Measurements from ENCODE around the gene RASSF3.
A peak's percentile ranks its signal among the peaks of the same experiment; 100 is the strongest.

Gene RASSF3

DNA sequence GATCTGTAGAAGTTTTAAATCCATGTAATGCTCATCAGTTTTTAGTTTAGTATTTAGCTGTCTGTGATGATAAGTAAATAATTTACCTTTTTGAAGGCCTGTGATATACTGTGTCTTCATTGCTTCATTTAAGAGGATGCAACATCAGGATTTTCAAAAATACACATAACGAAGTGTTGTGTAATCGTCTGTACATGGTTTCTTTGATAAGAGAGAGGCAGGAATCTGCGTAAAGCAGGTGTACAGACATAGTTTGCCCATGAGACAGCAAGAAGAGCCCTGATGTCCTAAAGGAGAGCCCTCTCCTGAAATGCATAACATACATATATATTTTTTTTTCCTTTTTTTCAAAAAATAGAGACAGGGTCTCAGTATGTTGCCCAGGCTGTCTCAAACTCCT lies 44.8 kb downstream of the RASSF3 start:
- Histone ChIP-seq H3K36me3 (ENCODE audit: insufficient read depth, low read length) (no peaks in the 10 kb centered on the region), H3K79me2 (ENCODE audit: insufficient read depth, low read length) (peaks cover 86% of the 10 kb centered on the region), H2AFZ (ENCODE audit: low read length) (no peak overlapping the region), H3K27me3 (ENCODE audit: insufficient read depth, low read length, poor library complexity, severe bottlenecking) (no peaks in the 10 kb centered on the region), H3K9me3 (ENCODE audit: insufficient read depth, low read depth, low read length) (no peaks in the 10 kb centered on the region), H3F3A (ENCODE audit: low read depth) (no peaks in the 10 kb centered on the region), H3K9ac (ENCODE audit: low read depth, low read length, poor library complexity, severe bottlenecking) (no peak overlapping the region), H3K4me1 (ENCODE audit: insufficient read depth, low read length, poor library complexity, severe bottlenecking) (peaks cover 28% of the 10 kb centered on the region), H3K9me2 (replicated peaks; ENCODE audit: low read depth, low read length) (no peaks in the 10 kb centered on the region), H3K4me2 (ENCODE audit: low read depth, low read length, poor library complexity, severe bottlenecking) (no peak overlapping the region), H3K4me3 (ENCODE audit: low read length, poor library complexity, severe bottlenecking) (no peak overlapping the region), H4K20me1 (ENCODE audit: insufficient read depth, low read length, poor library complexity, severe bottlenecking) (peaks cover 14% of the 10 kb centered on the region)
- TF ChIP-seq CTCF (conservative IDR thresholded peaks at IDR 0.05; ENCODE audit: low read length) (no peak), EZH2phosphoT487 (IDR thresholded peaks at IDR 0.05; ENCODE audit: borderline replicate concordance) (no peak)

DNA sequence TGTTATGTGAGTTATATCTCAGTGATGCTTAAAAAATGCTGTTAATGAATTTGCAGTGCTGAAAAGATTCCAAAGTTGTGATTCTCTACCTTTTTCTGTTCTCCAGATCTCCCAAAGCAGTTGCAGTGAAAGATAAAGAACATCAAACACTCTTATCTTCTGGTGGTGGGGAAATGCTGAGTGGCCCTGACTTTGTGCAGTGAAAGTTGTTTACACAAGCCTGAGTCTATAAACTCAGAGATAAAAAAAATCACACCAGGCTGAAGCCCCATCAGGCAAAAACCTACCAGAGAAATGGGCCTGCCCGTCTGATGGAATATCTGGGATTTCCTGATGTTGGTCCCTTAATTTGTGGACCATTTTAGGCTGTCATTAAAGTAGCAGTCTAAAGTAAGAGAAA lies 46.1 kb downstream of the RASSF3 start:
- no peaks in the 10 kb centered on the region for H3K27me3 ChIP-seq (ENCODE audit: insufficient read depth, low read length, poor library complexity, severe bottlenecking)
- no peak overlapping the region for H3K4me3 ChIP-seq (ENCODE audit: low read length, poor library complexity, severe bottlenecking)
- H4K20me1 ChIP-seq (ENCODE audit: insufficient read depth, low read length, poor library complexity, severe bottlenecking), result peaks cover 14% of the 10 kb centered on the region
- peaks cover 86% of the 10 kb centered on the region for H3K79me2 ChIP-seq (ENCODE audit: insufficient read depth, low read length)
- no peaks in the 10 kb centered on the region for H3K9me2 ChIP-seq (replicated peaks; ENCODE audit: low read depth, low read length)
- H3K9me3 ChIP-seq (ENCODE audit: insufficient read depth, low read depth, low read length), result no peaks in the 10 kb centered on the region
- no peaks in the 10 kb centered on the region for H3K36me3 ChIP-seq (ENCODE audit: insufficient read depth, low read length)
- H3F3A ChIP-seq (ENCODE audit: low read depth), result no peaks in the 10 kb centered on the region
- H2AFZ ChIP-seq (ENCODE audit: low read length), result no peak overlapping the region
- H3K4me2 ChIP-seq (ENCODE audit: low read depth, low read length, poor library complexity, severe bottlenecking), result no peak overlapping the region
- H3K4me1 ChIP-seq (ENCODE audit: insufficient read depth, low read length, poor library complexity, severe bottlenecking), result peaks cover 20% of the 10 kb centered on the region
- H3K9ac ChIP-seq (ENCODE audit: low read depth, low read length, poor library complexity, severe bottlenecking), result no peak overlapping the region
- TF ChIP-seq EZH2phosphoT487 (IDR thresholded peaks at IDR 0.05; ENCODE audit: borderline replicate concordance), result no peak
- TF ChIP-seq CTCF (conservative IDR thresholded peaks at IDR 0.05; ENCODE audit: low read length), result no peak

DNA sequence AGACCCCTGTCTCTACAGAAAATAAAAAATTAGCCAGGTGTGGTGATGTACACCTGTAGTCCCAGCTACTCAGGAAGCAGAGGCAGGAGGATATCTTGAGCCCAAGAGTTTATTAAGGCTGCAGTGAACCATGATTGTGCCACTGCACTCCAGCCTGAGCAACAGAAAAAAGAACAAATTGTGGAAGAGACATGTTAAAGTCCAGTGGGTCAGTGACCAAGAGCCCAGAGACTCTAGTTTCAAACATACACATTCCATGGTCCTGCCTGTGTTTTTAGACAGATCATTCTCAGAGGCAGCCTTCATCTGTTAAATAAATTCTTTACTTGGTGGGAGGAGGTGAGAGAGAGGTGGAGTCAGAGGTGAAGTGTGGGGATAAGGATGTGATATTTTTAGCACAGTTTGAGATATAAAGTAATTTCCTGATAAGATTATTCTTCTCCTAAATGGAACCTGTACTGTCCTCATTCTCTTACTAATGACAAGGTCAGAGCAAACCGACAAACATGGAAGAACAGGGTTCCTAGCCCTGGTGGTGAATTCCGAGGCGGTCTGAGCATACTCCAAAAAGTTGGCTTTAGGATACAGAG lies 48.7 kb downstream of the RASSF3 start:
- Histone ChIP-seq H4K20me1 (ENCODE audit: insufficient read depth, low read length, poor library complexity, severe bottlenecking) (no peaks in the 10 kb centered on the region), H3K79me2 (ENCODE audit: insufficient read depth, low read length) (peaks cover 67% of the 10 kb centered on the region), H3K9ac (ENCODE audit: low read depth, low read length, poor library complexity, severe bottlenecking) (no peak overlapping the region), H2AFZ (ENCODE audit: low read length) (no peak overlapping the region), H3K4me2 (ENCODE audit: low read depth, low read length, poor library complexity, severe bottlenecking) (peak overlapping the region; percentile 9), H3K4me1 (ENCODE audit: insufficient read depth, low read length, poor library complexity, severe bottlenecking) (peaks cover 4% of the 10 kb centered on the region), H3K9me2 (replicated peaks; ENCODE audit: low read depth, low read length) (no peaks in the 10 kb centered on the region), H3K36me3 (ENCODE audit: insufficient read depth, low read length) (no peaks in the 10 kb centered on the region), H3K4me3 (ENCODE audit: low read length, poor library complexity, severe bottlenecking) (no peak overlapping the region), H3K9me3 (ENCODE audit: insufficient read depth, low read depth, low read length) (no peaks in the 10 kb centered on the region), H3K27me3 (ENCODE audit: insufficient read depth, low read length, poor library complexity, severe bottlenecking) (no peaks in the 10 kb centered on the region), H3F3A (ENCODE audit: low read depth) (no peaks in the 10 kb centered on the region)
- TF ChIP-seq CTCF (conservative IDR thresholded peaks at IDR 0.05; ENCODE audit: low read length) (no peak), EZH2phosphoT487 (IDR thresholded peaks at IDR 0.05; ENCODE audit: borderline replicate concordance) (no peak)
